Endothelial cell of umbilical vein (primary cell): ENCODE results near the gene CD300LF. TPM values are rescaled to one million over a fixed set of nuclear protein-coding genes. Genes with fewer than 3 reads are reported as not detected.

Experiments used
- BruUV-seq: library from RNA; stranded (reverse); fragments of 400-500 nt; replicated peaks from 2 replicates; lab custom pipeline; 2021; lab: Mats Ljungman, UMichigan
- CTCF ChIA-PET: fragments of 300-600, 350-600 bp; sonication (Branson Sonifier 250); formaldehyde crosslinking; loops from one replicate; lab custom pipeline; 2021; ENCODE audit warnings: antibody characterized with exemption, inconsistent platforms; lab: Charles Lee
- POLR2A ChIA-PET: fragments of 300-600, 350-600 bp; sonication (Branson Sonifier 250); formaldehyde crosslinking; loops from one replicate; lab custom pipeline; 2021; ENCODE audit warnings: antibody characterized with exemption, inconsistent platforms; lab: Charles Lee
- DNase-seq: peaks from one replicate; pipeline ENCODE4 v3.0.0-alpha.2; 2011; ENCODE audit warnings: low read depth, low spot score
- FAIRE-seq: peaks from 2 replicates; lab custom pipeline; 2011; peaks lifted over from hg19 to GRCh38; lab: Jason Lieb, UNC
- H2AFZ ChIP-seq: 2 replicates; pipeline ENCODE4 v1.6.0; 2012; ENCODE audit warnings: low read depth, low read length, control low read depth, inconsistent platforms
- H3K27ac ChIP-seq: 2 replicates; pipeline ENCODE4 v1.5.1; 2011; ENCODE audit warnings: low read depth, mild to moderate bottlenecking, control low read depth, low read length, moderate library complexity; ENCODE audit not compliant: insufficient read depth
- H3K27me3 ChIP-seq, 2 experiments: 2 replicates each; pipeline versions ENCODE4 v1.6.0 to v1.6.1; 2011; ENCODE audit warnings: low read length in 2 of 2, mixed read lengths in 1 of 2; ENCODE audit not compliant: control insufficient read depth in 2 of 2, insufficient read depth in 2 of 2
- H3K36me3 ChIP-seq, 2 experiments: 2 replicates in 1 of 2; 3 replicates in 1 of 2; pipeline ENCODE4 v1.5.1; 2011; ENCODE audit warnings: low read length in 2 of 2, mild to moderate bottlenecking in 1 of 2, moderate library complexity in 1 of 2; ENCODE audit not compliant: control insufficient read depth in 2 of 2, insufficient read depth in 2 of 2; ENCODE audit errors: extremely low read depth in 1 of 2
- H3K4me1 ChIP-seq: 3 replicates; pipeline ENCODE4 v1.5.1; 2011; ENCODE audit warnings: mild to moderate bottlenecking, low read length; ENCODE audit not compliant: control insufficient read depth, insufficient read depth; ENCODE audit errors: extremely low read depth
- H3K4me2 ChIP-seq: 2 replicates; pipeline ENCODE4 v1.6.1; 2011; ENCODE audit warnings: low read length, control low read depth, mixed read lengths; ENCODE audit not compliant: insufficient read depth
- H3K4me3 ChIP-seq, 3 experiments: fragments of 200-600 bp in 1 of 3; sonication (generic), shearing (Covaris generic) in 1 of 3; replicated peaks in 1 of 3; 2 replicates each; pipeline ENCODE4 v1.5.1; 2011 to 2016; ENCODE audit warnings: control low read depth in 3 of 3, low read length in 3 of 3, mild to moderate bottlenecking in 2 of 3, inconsistent platforms in 1 of 3, low read depth in 1 of 3, moderate library complexity in 1 of 3; ENCODE audit not compliant: insufficient read depth in 1 of 3
- H3K79me2 ChIP-seq: 2 replicates; pipeline ENCODE4 v1.6.0; 2012; ENCODE audit warnings: low read length, inconsistent platforms; ENCODE audit not compliant: control insufficient read depth, insufficient read depth
- H3K9ac ChIP-seq: replicated peaks from 2 replicates; pipeline ENCODE3; 2011; ENCODE audit warnings: low read length, control low read depth; ENCODE audit not compliant: insufficient read depth; ENCODE audit errors: extremely low read depth
- H3K9me1 ChIP-seq: replicated peaks from 3 replicates; pipeline ENCODE4 v1.6.0; 2011; ENCODE audit warnings: mild to moderate bottlenecking, low read length; ENCODE audit not compliant: control insufficient read depth, insufficient read depth; ENCODE audit errors: extremely low read depth
- H3K9me3 ChIP-seq: replicated peaks from 2 replicates; pipeline ENCODE4 v1.5.1; 2012; ENCODE audit warnings: low read length, inconsistent platforms; ENCODE audit not compliant: control insufficient read depth, insufficient read depth
- H4K20me1 ChIP-seq: replicated peaks from 2 replicates; pipeline ENCODE3; 2011; ENCODE audit warnings: mild to moderate bottlenecking, low read length; ENCODE audit not compliant: control insufficient read depth, insufficient read depth; ENCODE audit errors: extremely low read depth
- CTCF ChIP-seq, 2 donors: IDR thresholded peaks; 1 replicate in 1 of 2; 2 replicates in 1 of 2; pipeline ENCODE4 v1.5.1; 2011; ENCODE audit warnings: low read length in 2 of 2, mild to moderate bottlenecking in 2 of 2, moderate library complexity in 2 of 2, control low read depth in 1 of 2, inconsistent platforms in 1 of 2, low read depth in 1 of 2; ENCODE audit not compliant: insufficient read depth in 1 of 2; ENCODE audit errors: extremely low read depth in 1 of 2
- EZH2 ChIP-seq: IDR thresholded peaks from 2 replicates; pipeline ENCODE4 v1.6.1; 2012; ENCODE audit warnings: borderline replicate concordance, low read depth, mild to moderate bottlenecking, moderate library complexity, low read length, inconsistent platforms; ENCODE audit not compliant: severe bottlenecking
- FOS ChIP-seq: IDR thresholded peaks from 2 replicates; pipeline ENCODE4 v1.6.1; 2011; ENCODE audit warnings: mild to moderate bottlenecking, low read length, moderate library complexity, borderline replicate concordance; ENCODE audit not compliant: insufficient read depth
- GATA2 ChIP-seq: IDR thresholded peaks from 2 replicates; pipeline ENCODE4 v1.7.0; 2011; ENCODE audit warnings: low read depth, mild to moderate bottlenecking, moderate library complexity, mixed read lengths, low read length; ENCODE audit not compliant: insufficient read length, insufficient read depth
- JUN ChIP-seq: IDR thresholded peaks from 2 replicates; pipeline ENCODE4 v1.6.1; 2011; ENCODE audit warnings: borderline replicate concordance, low read depth; ENCODE audit not compliant: insufficient read length, insufficient read depth
- MAX ChIP-seq: IDR thresholded peaks from 2 replicates; pipeline ENCODE4 v1.6.1; 2011; ENCODE audit not compliant: insufficient read depth, insufficient read length
- MYC ChIP-seq: IDR thresholded peaks from one replicate; pipeline ENCODE4 v1.6.1; 2011; ENCODE audit warnings: mild to moderate bottlenecking, low read depth, low read length
- POLR2A ChIP-seq: IDR thresholded peaks from 2 replicates; pipeline ENCODE4 v1.6.1; 2012; ENCODE audit warnings: low read depth, mild to moderate bottlenecking, control low read depth, low read length
- POLR2AphosphoS5 ChIP-seq: IDR thresholded peaks from 2 replicates; pipeline ENCODE4 v1.6.1; 2012; ENCODE audit warnings: low read depth, mild to moderate bottlenecking, control low read depth, low read length, moderate library complexity; ENCODE audit not compliant: insufficient read depth
- dilution Hi-C: fragments of 300-500 bp; cut with MboI; formaldehyde crosslinking; loops from one replicate; pipeline ENCODE4 v1.15.0; 2019; ENCODE audit warnings: low sequenced_read_pairs; ENCODE audit not compliant: extremely low pct_ligation_motif_present
- intact Hi-C: fragments of 100-400 bp; cut with micrococcal nuclease; formaldehyde crosslinking; loops from one replicate; pipeline ENCODE4 v1.10.0; 2022
- polyA plus RNA-seq, 4 experiments: library from polyadenylated mRNA; depleted of rRNA in 3 of 4; stranded (reverse) in 3 of 4; unstranded in 1 of 4; fragments of >200 nt; gene quantifications; 2 replicates each; pipeline versions ENCODE4 v1.2.1 to v1.2.3, GENCODE V29; 2011 to 2012; ENCODE audit warnings: missing spikeins in 1 of 4
- total RNA-seq: library from RNA; stranded (reverse); gene quantifications from 2 replicates; pipeline ENCODE4 v1.2.3, GENCODE V29; 2021

CD300LF gene
- total and polyA plus RNA-seq, 2 donors (not counting 3 experiments of a cell fraction or from before 2014, with no cell fraction given), result not detected

- peak; percentile 91 for TF ChIP-seq EZH2
- no peak for TF ChIP-seq POLR2A
- no peak for TF ChIP-seq GATA2
- peak; percentile 15 to 39 for TF ChIP-seq CTCF (IDR thresholded peaks at IDR 0.05; ENCODE audit: extremely low read depth in 1 of 2, insufficient read depth in 1 of 2, low read depth in 1 of 2, low read length in 2 of 2)
- no peak for TF ChIP-seq MYC
- no peak for TF ChIP-seq FOS
- no peak for TF ChIP-seq MAX
- no peak for TF ChIP-seq JUN
- TF ChIP-seq POLR2AphosphoS5, result no peak
- BruUV-seq, result no TSS peak
- Histone ChIP-seq H3K79me2 (no peaks in the 10 kb centered on the region), H2AFZ (no peak overlapping the region), H3K9me1 (no peaks in the 10 kb centered on the region), H3K9me3 (no peaks in the 10 kb centered on the region), H3K27ac (no peak overlapping the region), H3K4me1 (peaks cover 7% of the 10 kb centered on the region), H3K4me3 (no peak overlapping the region), H3K27me3 (peaks cover 29 to 39% of the 10 kb centered on the region in 2 experiments), H4K20me1 (no peaks in the 10 kb centered on the region), H3K9ac (no peak overlapping the region), H3K36me3 (no peaks in the 10 kb centered on the region), H3K4me2 (no peak overlapping the region)
- FAIRE-seq, result no peak
- dilution Hi-C loops, result no loop called here
- CTCF ChIA-PET, result interaction anchor here (0.6 to 4.1 kb wide), 7 partner anchors 10 to 358 kb away, joined by 3 to 131 read pairs (median 4); no protein-coding TSS in a partner anchor
- DNase-seq, result no peak
- intact Hi-C loops, result loop anchor here (2.0 kb wide), 1 partner anchor 171 kb away; the partner anchor contains the start of gene CD300H
- POLR2A ChIA-PET, result no interaction called here
Observed at GRCh38 chr17:74737299-74738050, 24.8 kb upstream of the CD300LF start.
